NCI-H2107 treated with DMSO at 0.1 percent for 48 hours (cell line): Measurements from ENCODE around the gene MCC.

Source experiments
- DNase-seq: peaks from one replicate; lab custom pipeline; 2025; ENCODE audit not compliant: unreplicated experiment; lab: John Stamatoyannopoulos, UW

Gene MCC

DNA sequence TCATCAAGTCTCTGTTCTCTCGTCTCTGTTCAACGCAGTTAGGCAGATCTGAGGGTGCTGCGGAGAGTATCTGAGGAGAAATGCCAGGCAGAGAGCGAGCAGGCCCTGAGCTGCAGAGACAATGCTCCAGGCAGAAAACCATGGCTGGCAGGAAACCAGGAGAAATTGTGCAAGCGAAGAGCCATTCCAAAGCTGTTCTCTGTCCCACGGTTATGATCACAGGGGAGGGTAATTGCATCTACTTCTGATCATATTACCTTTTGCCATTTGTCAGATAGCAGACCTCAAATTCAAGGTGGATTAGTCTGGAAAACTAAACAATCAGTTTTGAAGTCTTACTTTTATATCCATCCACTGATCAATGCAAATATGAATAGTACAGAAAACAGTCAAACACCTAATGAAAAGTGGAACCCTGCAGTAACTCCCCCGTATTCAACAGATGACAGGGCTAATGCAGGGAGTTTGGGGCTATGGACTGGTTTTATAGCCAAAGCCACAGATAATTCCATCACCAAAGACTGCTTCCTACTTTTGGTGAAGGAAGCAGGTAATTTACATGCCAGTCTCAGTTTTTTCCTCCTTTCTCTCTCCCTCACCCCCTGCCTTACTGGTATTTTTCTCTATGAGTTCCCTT, 283.6 kb downstream of the MCC start:
- DNase-seq: no peak

DNA sequence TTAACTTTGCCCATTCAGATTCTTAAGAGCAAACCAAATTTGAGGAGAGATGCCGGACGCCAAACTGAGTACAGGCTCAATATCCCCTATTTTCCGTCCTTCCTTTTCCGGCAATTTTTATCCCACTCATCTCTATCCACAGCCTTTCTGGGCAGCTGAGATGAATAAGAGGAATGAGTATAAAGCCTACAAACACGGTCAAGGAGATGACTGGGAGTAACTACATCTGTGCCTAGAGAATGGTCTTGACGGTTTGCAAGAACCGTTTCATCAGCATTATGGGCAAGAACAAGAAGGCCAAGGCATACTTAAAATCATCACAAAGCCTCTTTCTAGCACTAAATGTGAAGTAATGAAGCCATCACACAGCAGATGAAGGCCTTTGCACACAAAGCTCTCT, 284.3 kb downstream of the MCC start:
- no peak for DNase-seq

DNA sequence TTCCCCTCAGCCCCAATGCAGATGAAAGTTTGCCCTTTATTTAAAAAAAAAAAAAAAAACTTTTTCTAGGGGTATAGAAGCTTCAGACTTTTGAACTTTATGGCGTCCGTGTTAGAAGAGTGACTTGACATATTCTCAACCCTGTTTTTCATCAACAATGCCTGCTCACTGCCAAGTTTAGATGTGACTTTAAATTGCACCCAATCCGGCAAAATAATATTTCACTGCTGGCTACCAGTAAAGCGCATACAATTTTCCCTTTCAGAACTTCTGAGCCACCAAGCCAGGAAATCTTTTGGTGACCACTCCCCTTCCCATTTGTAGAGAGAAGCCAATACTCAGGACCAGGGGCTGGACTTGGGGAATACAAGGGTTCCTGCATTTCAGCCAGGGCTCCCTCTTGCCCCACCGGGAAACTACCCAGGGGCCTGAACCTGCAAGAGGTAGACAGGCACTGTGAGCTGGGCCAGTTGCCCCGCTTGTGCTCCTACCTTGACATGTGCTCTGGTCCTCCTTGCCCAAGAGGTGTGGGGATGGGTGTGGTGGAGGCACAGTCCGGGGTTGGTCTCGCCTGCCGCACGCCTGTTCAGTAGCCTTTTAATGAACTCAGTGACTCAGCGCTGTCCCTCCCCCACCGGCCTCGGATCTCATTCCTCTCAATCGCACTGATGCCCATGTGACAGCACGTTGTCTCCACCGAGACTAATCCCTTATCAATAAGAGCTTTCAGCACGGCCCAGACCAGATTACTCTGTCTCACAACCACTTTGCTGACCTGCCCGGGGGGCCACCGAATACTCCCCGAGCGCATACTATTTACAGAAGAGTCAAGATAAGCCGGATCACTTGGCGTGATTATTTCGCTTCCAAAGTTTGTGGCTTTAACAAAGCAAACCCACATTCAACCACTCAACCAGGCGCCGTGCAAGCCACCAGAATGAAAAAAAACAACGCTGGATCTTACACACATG, 285.2 kb downstream of the MCC start:
- DNase-seq: no peak

DNA sequence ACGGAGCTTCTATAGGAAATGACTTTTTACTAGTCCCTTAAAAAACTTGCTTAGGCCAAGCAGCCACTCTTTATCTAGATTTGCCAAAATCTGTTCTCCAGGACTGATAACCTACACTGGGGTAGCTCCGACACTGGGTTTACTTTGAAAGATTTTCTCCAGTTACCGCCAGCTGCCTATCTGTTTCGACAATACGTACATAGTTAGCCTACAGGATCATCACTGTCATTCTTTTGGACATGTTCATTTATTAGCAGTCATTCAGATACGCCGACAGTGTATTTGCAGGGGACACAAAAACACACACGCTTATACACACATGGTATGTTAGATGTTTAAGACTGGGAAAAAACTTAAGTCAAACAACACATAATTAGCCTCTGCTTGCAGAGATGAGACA, 286.0 kb downstream of the MCC start:
- no peak for DNase-seq

DNA sequence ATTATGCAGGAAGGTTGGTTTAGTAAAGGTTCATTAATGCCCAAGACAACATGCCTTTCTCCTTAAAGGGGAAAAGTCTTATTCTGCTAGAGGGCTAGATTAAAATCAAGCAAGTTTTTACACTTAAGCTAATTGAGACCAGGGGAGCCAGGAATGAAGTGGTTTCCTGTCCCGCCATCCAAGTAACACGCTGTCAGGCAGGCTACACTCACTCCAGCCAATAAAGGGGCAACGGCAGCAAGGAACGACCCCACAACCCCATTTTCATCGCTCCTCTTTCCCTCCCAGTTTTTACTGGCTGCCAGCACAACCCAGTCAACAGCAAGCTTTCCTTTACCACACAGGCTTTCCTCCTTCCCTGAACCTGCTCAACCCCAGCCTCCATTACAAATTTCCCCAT, 286.5 kb downstream of the MCC start:
- DNase-seq: no peak

DNA sequence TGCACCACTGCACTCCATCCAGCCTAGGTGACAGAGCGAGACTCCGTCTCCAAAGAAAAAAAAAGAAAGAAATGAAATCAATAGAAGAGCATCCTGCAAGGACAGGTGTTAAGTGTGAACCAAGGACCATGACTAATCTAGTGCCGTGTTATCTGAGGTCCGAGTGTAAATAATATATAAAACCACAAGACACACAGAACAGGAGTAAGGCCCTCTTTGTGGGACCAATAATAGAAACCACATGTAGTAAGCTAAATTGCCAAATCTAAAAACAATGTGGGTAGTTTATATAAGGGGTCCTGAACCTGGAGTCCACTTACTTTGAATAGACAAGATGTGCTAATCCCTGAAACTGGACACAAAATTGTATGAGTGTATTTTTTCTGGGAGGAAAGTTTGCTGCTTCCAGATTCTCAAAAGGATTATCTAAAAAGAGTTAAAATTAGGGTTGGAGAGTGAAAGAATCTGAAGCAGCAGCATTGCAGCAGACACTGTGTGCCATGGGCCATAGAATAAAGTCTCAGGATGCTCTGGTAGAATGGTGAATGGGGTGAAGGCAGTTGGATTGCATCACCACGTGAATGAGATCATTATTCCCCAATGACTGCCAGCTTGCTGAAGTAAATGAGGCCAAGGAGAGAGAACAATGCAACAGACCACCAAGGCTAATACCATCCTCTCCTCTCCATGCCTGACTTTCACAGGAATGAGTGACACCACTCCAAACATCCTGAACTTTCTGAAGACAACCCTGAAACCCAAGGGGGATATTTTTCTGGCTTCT, 288.9 kb downstream of the MCC start:
- no peak for DNase-seq

DNA sequence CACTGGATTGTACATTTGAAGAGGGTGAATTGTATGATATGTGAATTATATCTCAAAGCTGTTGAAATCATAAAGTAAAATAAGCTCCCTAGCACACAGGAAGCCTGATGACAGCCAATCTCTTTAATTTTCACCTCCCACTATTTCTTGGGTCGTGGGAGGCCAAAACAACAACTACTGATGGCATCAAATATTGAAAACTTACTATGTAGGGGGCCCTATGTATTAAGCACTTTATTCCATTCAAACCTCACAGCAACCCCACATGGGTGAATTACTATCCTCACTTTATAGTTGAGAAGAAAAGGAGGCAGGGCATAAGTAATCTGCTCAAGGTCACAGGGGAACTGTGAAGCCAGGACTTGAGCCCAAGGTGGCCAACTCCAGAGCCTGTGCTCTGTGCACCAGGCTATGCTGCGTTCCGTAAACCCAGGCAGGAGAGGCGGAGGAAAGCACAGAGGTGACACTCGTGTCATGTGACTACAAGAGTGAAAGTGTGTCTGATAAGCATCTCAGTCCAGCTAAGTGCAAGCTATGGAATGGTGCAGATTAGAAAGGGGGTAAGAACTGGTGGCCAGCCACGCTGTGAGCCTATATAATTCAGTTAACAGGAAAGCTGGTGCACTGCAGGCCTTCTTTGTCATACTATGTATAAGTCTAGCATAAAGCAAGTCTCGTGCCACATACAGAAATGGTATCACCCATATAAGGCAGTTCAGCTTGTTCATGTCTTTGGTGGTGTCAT, 290.6 kb downstream of the MCC start:
- no peak for DNase-seq

DNA sequence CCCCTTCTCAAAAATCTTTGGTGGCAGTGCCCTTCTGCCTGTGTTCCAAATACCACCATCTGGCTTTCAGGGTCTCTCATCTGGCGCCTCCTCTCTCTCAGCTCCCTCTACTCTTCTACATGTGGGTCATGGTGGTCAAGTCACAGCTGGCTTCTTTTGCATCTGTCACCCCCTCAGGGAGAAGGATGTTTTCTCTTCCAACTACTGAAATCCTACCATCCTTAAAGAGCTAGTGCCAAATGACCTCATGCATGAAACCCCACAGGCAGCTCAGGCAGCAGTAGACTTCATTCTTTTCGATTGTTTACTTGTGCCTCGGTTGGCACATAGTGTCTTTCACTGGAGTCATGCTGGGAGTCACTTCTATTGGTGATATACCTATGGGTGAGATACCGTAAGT, 292.5 kb downstream of the MCC start:
- no peak for DNase-seq

DNA sequence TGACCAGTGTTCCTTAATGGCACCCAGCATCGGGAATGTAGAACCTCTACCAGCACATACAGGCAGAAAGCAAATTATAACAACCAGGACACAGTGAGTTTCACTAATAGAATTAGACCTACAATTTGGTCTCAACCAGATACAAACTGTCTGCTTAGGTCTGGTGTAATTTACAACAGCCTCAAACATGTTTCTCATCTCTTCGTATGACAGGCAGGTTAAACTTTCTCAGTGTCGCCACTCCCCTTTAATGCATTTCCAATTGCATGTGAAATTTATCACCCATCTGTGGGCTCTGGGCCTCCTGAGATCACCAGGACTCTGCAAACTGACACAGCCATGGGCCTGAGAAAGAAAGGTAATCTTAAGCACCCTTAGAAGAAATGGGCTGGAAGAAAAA, 293.0 kb downstream of the MCC start:
- DNase-seq: no peak

DNA sequence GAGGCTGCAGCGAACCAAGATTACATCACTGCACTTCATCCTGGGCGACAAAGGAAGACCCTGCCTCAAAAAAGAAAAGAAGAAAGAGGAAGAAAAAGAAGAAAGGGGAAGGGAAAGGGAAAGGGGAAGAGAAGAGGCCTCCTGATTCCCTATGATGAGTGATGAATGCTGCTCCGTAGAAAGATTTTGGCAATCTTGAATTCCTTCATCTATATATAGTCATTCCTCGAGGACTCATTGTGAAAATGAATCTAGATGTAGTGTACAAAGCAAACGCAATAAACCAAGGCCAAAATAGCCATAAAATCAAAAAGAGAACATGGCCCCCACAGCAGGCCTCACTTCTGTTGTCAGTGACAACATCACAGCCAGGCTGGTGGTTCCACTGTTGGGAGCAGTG, 293.7 kb downstream of the MCC start:
- DNase-seq: no peak

DNA sequence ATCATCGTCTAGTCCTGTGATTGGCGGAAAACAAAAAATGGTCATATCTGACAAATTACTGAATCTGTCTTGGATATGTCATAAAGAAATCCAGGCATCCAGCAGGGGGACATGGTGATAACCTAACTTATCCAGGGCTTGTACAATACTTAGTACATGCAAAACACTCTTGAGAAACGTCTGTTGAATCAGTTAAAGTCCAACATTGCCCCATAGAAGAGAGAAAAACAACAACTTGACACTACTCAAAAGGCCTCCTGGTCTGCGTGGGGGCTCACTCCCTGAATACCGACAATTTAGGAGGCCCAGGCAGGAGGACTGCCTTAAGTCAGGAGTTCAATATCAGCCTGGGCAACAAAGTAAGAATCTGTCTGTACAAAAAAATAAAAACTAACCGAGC, 294.1 kb downstream of the MCC start:
- no peak for DNase-seq

DNA sequence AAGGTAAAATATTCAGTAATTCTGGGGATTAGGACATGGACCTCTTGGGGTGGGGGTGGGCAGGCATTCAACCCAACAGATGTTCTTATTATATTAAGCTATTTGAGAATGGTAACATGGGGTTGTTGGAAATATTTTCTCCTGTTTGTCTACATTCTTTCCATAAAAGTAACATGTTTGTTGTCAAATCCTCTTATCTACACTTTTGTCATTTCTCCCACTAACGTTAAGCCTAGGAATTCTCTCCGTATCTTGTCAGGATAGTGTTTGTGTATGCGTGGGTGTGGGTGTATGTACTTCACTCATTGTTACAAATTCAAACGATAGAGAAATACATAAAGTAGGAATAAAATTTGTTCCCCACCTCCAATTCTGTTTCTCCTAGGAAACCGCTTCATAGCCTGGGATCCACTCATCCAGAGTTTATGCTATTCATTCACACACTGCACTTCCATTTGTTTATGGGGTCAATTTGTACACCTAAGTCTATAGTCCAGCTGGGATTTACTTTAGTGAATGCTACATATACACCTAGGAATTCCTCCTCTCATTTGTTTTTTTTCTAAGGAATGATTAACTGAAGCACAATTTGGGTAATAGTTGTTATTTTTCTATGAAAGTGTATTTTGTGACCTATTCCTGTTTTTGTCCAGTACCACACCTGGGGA, 294.8 kb downstream of the MCC start:
- no peak for DNase-seq

DNA sequence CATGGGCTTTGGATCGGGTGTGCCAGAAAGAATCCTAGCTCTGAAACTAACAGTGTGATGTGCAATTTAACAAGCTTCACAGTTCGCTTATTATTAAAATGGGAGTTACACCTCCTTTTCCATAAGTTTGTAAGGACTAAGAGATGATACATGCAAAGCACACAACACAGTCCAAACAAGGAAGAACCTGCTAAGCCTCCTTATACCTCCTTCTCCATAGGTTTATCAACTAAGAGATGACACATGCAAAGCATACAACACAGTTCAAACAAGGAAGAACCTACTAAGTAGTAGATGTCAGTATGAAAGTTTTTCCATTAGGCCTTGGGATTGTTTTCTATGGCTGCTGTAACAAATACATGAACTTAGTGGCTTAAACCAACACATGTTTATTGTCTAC, 295.7 kb downstream of the MCC start:
- no peak for DNase-seq

DNA sequence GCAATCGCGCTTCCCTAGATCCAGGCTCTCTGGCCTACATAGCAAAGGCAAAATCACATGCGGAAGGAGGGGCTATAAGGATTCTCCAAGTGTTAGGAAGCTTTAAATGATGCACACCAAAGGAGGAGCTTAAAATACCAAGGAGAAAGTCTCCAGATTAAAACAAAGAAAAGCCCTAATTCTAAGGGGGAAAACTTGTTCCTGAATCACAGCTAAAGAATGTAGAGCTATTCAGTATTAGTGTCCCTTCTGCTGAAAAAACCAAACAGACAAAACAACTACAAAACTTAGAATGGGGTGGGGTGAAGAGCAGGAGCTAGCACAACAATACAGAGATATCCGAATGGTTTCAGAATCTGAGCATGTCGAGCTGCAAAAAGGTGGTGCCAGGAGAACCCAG, 297.9 kb downstream of the MCC start:
- no peak for DNase-seq

DNA sequence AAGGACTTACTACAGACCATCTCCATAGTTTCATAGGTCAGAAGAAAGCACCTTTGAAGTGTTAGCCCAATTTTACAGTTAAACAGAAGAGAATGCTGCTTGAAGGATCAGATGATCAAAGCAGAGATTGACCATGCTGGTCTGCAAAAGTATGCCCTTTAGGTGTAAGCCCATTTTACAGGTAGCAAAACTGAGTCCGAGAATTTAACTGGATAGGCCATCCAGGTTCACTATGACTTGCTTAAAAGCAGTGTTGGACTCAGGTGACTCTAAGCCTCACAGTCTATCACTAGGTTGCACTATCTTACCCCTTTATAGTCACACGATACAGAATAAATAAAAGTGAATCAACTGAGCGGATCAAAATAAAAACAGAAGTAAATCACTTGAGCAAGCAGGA, 299.0 kb downstream of the MCC start:
- no peak for DNase-seq

DNA sequence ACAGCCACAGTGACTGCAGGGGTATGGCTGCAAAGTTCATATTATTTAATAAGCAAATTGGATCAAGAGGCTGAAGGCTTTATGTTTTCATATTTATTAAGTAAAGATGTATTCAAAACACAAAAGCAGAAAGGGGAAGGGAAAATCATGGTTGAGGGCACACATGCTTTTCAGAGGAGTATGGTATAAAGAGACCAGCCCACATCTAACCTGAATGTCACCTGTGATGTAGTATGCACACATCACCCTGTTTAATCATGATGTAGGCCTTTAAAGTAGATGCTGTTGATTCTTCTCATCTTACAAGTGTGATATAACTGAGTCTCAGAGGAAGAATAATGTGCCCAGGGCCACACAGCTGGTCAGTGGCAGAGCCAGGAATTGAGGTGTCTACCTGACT, 299.8 kb downstream of the MCC start:
- no peak for DNase-seq

DNA sequence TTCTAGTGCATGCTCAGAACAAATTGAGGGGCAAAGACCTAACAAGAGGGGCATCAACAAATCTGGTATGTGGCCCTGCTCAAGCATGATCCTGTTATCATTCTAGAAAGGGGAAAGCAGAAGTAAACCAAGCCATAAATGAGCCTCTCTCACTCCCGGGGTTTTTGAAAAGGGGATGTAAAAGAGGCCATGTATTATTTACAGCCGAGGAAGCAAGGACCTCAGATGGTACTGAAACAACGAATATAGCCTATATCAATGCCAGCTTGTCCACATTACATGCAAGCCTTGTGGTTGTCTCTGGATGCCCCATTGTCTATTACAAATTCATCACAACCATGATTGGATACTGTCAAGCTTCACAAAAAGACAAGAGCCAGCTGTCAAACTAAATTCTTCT, 300.3 kb downstream of the MCC start:
- DNase-seq: no peak

DNA sequence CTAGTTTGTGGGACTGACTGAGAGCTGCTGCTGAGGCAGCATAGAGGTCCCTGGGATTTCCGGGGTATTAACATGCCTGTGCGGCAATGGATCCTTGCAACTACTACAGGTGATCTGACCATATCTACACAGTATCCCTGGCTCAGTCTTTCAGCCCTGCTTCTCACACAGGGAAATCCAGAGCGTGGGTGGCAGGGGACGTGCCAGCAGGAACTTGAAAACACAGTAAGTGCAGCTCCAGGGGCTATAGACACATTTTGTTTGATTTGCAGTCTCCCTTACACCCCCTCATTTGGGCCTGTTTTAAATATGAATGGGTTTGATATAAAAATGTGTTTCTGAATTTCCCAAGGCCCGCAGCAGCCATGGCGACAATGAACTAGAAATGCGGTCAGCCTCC, 302.2 kb downstream of the MCC start:
- no peak for DNase-seq

DNA sequence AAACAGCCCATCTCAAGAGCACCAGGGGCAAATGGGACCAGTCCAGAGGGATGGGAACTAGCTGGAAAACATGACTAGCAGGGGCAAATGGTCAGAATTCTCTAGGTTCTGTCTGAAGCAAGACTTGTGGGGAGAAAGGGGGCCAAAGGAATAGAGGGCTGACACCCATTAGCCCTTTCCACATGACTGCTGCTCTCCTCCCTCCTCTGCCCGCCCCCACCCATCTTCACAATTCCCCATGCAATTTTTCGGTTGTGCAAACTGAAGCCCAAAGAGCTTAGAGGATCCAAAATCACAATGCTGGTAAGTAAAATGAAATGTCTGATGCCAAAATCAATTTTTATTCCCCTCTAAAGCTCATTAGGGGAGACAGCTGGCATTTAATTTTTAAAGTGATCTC, 304.6 kb downstream of the MCC start:
- no peak for DNase-seq

DNA sequence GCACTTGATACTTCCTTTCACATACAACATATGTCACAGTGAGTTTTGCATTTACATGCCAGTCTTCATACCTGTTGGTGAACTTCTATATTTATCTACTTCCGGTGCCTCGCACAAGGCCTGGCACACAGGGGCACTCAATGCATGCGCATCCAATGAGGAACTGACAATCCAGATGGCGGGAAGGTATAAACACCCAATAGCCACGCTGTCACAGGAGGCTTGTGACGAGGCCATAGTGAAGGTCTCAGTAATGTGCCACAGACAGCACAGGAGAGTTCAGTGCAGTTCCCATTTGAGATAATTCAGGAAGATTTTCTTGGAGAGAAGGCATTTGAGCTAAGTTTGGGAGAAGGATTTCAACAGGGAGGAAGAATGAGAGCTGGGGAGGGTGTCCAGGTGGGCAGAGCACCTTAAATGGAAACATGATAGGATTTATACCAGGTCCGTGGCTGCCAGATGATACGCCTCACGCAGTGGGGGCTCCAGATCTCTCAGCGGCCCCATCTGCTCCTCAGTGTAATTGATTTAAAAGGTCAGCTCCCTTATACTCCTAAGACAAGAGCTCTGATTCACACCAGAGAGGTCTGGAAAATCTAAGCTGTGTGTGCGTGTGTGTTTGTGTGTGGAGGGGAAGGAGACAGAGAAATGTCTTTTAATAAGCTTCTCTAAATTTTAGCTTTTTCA, 305.5 kb downstream of the MCC start:
- no peak for DNase-seq
